ENCODE data around the gene KLHDC4. TPM values are rescaled to one million over a fixed set of nuclear protein-coding genes. Genes with fewer than 3 reads are reported as not detected.
A peak's percentile ranks its signal among the peaks of the same experiment; 100 is the strongest.

Gene KLHDC4
- total and polyA plus RNA-seq, 7 donors: 12.7 to 71.0 (median 25.5) TPM

DNA sequence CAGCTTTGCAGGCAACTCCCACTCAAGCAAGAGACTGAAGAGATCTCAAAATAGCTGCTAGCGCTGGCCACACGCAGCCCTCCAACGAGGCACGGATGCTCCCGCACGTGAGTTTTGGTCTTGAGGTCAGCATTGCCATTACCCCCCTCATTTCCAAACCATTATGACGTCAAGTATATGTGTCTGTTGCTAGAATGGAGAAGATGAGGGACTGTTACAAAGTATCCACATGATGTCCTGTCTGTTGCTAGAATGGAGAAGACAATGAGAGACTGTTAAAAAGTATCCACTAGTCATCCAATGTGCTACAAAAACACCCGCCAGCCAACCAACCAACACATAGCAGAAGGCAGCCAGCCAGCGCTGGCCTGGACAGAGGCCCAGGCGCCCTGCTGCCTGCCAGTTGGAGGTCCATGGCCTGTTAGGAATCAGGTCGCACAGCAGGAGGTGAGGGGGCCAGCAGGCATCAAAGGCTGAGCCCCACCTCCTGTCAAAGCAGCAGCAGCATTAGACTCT lies 24.8 kb downstream of the KLHDC4 start:
- Histone ChIP-seq H3K9me3 (no peaks in the 10 kb centered on the region), H3K4me3 (no peak overlapping the region), H3K27ac (peak overlapping the region in 2 of 4 donors; percentile 25 to 33), H3K27me3 (no peaks in the 10 kb centered on the region), H3K4me1 (peaks cover 0 to 15% (median 5%) of the 10 kb centered on the region in 4 donors), H3K36me3 (peaks cover 0 to 46% (median 5%) of the 10 kb centered on the region in 4 donors)
- WGBS, 2 donors: 88 to 90% methylated on average over 11 of the region's 11 CpGs
- DNase-seq: no peak
- intact Hi-C loops (cut with DNase I): no loop called here
- TF ChIP-seq POLR2AphosphoS5 (IDR thresholded peaks at IDR 0.05) (no peak), EP300 (IDR thresholded peaks at IDR 0.05) (no peak), POLR2A (IDR thresholded peaks at IDR 0.05) (no peak)
- TF ChIP-seq, protein P1, sequence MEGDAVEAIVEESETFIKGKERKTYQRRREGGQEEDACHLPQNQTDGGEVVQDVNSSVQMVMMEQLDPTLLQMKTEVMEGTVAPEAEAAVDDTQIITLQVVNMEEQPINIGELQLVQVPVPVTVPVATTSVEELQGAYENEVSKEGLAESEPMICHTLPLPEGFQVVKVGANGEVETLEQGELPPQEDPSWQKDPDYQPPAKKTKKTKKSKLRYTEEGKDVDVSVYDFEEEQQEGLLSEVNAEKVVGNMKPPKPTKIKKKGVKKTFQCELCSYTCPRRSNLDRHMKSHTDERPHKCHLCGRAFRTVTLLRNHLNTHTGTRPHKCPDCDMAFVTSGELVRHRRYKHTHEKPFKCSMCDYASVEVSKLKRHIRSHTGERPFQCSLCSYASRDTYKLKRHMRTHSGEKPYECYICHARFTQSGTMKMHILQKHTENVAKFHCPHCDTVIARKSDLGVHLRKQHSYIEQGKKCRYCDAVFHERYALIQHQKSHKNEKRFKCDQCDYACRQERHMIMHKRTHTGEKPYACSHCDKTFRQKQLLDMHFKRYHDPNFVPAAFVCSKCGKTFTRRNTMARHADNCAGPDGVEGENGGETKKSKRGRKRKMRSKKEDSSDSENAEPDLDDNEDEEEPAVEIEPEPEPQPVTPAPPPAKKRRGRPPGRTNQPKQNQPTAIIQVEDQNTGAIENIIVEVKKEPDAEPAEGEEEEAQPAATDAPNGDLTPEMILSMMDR (IDR thresholded peaks at IDR 0.05): no peak

DNA sequence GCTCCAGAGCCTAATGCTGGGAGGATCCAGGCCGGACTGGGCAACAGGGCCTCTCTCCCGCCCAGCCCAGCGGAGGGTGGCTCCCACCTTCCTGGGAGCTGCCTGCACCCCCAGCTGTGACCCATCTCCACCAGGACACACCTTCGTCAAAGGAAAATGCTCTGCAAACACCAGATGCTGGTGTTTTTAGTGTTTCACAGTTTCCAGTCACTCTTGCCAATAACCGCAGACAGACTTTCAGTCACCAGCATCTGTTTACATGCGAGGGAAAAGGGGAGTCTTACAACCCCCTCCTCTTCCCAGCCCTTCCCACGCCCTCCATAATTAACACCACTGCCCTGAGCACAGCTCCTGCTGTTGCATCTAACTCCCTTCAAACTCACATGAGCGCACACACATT lies 25.3 kb downstream of the KLHDC4 start:
- TF ChIP-seq, protein P1 (IDR thresholded peaks at IDR 0.05): no peak
- TF ChIP-seq POLR2AphosphoS5 (IDR thresholded peaks at IDR 0.05) (peak in 2 of 4 donors; percentile 10 to 30), POLR2A (IDR thresholded peaks at IDR 0.05) (no peak)
- H3K27me3 ChIP-seq: no peaks in the 10 kb centered on the region
- DNase-seq: no peak
- peaks cover 0 to 15% (median 5%) of the 10 kb centered on the region in 4 donors for H3K4me1 ChIP-seq
- H3K4me3 ChIP-seq: no peak overlapping the region
- 90 to 92% methylated on average over 8 of the region's 8 CpGs for WGBS, 2 donors
- intact Hi-C loops (cut with DNase I): no loop called here
- peaks cover 0 to 43% (median 5%) of the 10 kb centered on the region in 4 donors for H3K36me3 ChIP-seq
- H3K9me3 ChIP-seq: no peaks in the 10 kb centered on the region
- H3K27ac ChIP-seq: peak overlapping the region in 2 of 4 donors; percentile 25 to 33

DNA sequence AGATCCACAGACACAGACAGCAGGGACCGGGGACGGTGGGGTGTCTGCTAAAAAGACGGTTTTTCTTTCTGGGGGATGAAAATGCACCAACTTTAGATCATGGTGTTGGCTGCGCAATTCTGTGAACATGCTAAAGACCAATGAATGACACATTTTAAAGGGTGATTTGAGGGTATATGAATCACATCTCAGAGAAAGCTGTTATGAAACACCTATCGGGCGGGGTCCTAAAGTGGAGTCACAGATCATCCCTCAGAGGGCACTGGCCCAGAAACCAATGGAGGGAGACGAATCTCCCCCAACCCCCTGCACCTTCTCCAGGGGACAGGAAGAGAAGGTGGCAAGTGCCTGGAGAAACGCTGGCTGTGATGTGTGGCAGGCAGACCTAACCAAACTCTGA lies 26.0 kb downstream of the KLHDC4 start:
- DNase-seq: no peak
- TF ChIP-seq EP300 (IDR thresholded peaks at IDR 0.05): no peak
- 96% methylated on average over 8 of the region's 8 CpGs for WGBS, 2 donors
- H3K4me1 ChIP-seq: peaks cover 0 to 15% (median 5%) of the 10 kb centered on the region in 4 donors
- H3K36me3 ChIP-seq: peaks cover 0 to 37% (median 5%) of the 10 kb centered on the region in 4 donors
- no peak overlapping the region for H3K4me3 ChIP-seq
- no peaks in the 10 kb centered on the region for H3K9me3 ChIP-seq
- peak overlapping the region in 1 of 4 donors; percentile 25 for H3K27ac ChIP-seq
- H3K27me3 ChIP-seq: no peaks in the 10 kb centered on the region
- intact Hi-C loops (cut with DNase I): no loop called here

DNA sequence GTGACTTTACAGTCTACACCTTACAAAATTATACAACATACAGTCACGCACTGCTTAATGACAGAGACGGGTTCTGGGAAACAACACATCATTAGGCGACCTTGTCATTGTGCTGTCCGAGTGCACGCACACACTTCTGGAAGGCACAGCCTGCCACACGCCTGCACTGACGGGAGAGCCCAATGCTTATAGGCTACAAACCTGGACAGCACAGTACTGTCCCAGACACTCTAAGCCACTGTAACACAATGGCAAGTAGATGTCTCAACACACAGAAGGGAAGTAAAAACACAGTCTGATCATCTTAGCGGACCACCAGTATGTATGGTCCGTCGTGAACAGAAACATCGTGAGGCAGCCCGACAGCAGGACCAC lies 29.8 kb downstream of the KLHDC4 start:
- peaks cover 0 to 11% (median 3%) of the 10 kb centered on the region in 4 donors for H3K4me1 ChIP-seq
- 93 to 94% methylated on average over 12 of the region's 12 CpGs for WGBS, 2 donors
- H3K36me3 ChIP-seq: peaks cover 0 to 32% (median 4%) of the 10 kb centered on the region in 4 donors
- no peak overlapping the region for H3K4me3 ChIP-seq
- H3K9me3 ChIP-seq: no peaks in the 10 kb centered on the region
- no peak for DNase-seq
- no peaks in the 10 kb centered on the region for H3K27me3 ChIP-seq
- intact Hi-C loops (cut with DNase I): no loop called here
- no peak for TF ChIP-seq EP300 (IDR thresholded peaks at IDR 0.05)
- TF ChIP-seq, protein P1 (IDR thresholded peaks at IDR 0.05): no peak
- TF ChIP-seq POLR2AphosphoS5 (IDR thresholded peaks at IDR 0.05): no peak
- no peak for TF ChIP-seq POLR2A (IDR thresholded peaks at IDR 0.05)
- no peak overlapping the region for H3K27ac ChIP-seq

DNA sequence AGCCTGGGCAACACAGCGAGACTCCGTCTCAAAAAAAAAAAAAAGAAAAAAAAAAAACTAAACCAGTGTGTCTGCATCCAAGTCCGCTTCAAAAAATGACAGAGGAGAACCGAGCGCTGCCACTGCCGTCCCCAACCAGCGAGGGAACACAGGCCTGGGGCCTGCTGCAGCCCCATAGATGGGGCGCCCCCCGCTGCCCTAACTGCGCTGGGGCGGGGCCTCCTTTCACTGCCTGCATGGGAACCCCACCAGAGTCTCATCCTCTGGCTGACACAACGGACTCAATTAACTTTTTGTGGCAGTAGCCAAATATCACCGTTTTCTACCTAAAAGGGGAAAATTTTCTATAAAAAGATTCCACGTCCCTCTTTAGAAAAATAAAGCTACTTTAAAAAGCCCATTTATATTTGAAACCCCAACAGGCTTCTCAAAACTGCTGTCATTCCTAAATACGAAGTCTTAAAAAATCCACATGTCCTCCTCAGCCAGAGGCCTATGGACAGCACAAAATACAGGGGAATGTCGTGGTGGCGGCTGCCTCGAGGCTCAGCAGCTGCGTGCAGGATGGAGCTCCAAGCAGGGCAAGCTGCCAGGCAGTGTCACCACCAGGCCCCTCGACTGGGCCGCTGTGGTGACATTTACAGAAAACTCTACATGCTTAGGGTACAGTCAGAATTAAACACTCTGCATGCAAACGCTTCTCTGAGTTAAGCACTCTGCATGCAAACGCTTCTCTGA lies 30.3 kb downstream of the KLHDC4 start:
- H3K27ac ChIP-seq: no peak overlapping the region
- no peak for DNase-seq
- no peaks in the 10 kb centered on the region for H3K27me3 ChIP-seq
- intact Hi-C loops (cut with DNase I): no loop called here
- H3K4me1 ChIP-seq: peaks cover 0 to 5% (median under 1%) of the 10 kb centered on the region in 4 donors
- TF ChIP-seq POLR2AphosphoS5 (IDR thresholded peaks at IDR 0.05) (no peak), EP300 (IDR thresholded peaks at IDR 0.05) (no peak), POLR2A (IDR thresholded peaks at IDR 0.05) (no peak)
- TF ChIP-seq, protein P1 (IDR thresholded peaks at IDR 0.05): no peak
- WGBS, 2 donors: 91 to 92% methylated on average over 23 of the region's 23 CpGs
- peaks cover 0 to 33% (median 4%) of the 10 kb centered on the region in 4 donors for H3K36me3 ChIP-seq
- no peaks in the 10 kb centered on the region for H3K9me3 ChIP-seq
- H3K4me3 ChIP-seq: no peak overlapping the region
